ENCODE results near the gene SKIC8.
A peak's percentile ranks its signal among the peaks of the same experiment; 100 is the strongest.

Gene SKIC8

DNA sequence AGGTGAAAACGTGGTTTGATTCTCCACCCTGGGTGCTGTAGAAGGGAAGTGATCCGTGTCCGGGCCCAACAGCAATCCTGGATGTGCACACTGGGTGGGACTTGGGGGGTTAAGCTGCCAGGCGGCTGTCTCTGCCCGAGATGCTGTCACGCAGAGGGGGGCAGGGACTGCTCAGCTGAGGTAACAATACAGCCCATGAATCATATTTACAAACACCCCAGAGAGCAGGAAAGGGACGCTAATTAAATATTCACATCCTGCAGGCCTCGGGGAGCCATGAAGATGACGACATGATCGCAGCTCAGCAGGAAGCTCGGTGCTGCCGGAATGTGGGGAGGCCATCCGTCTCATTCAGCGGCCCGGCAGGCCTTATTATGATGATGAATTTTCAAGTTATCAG is 22.8 kb upstream of the SKIC8 start:
- no peak for DNase-seq

DNA sequence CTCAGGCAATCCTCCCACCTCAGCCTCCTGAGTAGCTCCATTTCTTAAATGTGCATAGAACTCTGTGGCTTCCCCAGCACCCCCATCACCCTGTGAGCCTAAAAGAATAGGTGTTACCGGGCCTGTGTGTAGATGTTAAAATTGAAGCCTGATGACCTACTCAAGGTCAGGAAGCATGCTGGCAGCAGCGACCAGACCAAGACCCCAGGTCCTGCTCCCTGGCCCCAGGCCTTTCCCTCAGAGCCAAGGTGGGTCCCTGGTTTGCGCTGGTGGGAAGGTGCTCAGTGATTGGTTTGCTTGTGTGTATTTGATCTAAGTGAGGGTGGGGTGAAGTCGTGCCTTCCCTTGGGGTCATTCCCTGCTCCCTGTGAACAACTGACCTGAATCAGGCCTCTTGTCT is 22.4 kb upstream of the SKIC8 start:
- DNase-seq: no peak

DNA sequence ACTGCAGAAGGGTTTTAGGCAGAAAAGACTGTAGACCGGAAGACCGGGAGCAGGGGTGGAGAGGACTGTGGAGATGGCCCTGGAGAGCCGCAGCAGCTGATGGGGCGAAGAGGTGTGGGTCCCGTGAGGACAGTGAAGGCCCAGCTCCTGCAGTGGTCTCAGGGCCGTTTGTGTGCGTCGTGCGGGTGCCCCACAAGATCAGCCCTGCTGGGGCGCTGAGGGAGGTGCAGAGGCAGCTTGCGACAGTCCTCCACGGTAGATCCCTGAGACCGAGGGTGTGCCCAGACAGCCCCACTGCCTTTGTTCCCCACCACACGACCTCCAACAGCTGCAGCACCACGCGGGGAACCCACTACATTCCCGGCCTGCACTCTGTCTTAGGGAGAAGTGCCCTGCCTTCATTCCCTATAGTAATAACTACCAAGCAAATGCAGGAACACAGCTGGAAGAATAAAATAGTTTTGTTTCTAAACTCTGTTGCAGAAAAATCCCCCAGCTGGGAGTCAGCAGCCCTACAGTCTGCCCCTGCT is 21.7 kb upstream of the SKIC8 start:
- no peak for DNase-seq

DNA sequence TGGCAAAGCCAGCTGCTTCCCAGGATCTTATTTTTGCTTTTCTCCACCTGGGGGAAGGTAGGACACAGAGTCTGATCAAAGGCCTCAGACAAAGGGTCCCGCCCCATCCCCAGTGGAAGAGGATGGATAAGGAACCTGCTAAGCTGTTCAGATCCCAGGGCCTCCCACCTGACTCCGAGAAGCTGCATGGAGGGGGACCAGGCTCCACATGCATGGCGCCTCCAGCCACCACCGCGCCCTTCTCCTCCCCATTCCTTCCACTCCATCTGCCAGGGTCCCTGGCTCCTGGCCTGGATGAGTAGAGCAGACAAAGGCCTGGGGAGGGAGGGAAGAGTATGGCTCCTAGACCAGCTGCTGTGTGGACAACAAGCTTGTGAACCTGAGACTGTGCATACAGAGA is 20.8 kb upstream of the SKIC8 start:
- DNase-seq: no peak

DNA sequence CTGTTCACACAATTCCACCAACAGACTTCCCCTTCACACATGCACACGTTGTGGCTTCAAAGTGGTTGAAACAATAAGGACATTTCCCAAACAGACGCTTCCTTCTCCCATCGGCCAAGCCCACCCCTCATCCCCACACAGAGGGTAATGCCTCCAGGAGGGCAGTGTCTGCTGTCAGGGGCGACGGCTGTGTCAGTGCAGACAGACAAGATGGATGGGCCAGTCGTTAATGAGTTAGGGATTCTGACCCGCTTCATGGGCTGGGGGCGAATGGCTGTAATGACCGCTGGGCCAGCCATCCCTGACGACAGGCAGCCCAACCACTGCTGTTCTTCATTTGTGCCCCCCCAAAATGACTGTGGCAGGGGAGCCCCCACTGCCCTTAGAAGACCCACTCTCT is 20.2 kb upstream of the SKIC8 start:
- DNase-seq: no peak

DNA sequence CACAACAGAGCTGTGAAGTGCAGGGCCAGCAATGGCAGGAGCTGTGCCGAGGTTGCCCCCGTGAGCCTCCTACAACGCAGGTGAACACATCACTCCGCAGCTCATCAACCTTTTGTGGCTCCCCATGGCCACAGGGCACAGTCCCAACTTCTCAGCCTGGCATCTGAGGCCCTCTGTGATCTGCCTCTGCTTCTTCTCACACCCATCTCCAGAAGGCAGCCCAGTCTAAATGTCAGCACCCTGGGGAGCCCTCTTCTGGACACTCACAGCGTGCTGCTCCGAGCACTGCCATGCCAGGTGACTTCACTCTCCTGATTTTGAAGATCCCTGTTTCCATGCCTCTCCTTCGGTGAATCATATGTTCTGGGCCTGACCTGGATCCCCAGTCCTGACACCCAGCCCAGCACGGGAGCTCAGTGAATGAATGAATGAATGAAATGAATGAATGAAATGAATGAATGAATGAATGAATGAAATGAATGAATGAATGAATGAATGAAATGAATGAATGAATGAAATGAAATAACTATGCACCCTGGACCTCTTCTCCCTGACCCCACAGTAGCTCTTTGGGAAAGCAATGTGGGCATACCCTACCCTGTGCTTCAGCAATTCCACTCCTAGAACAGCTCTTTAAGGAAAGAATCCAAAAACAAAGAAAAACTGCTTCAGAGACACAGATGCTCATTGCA is 17.9 kb upstream of the SKIC8 start:
- peak in 1 of 56 donors; percentile 15 for DNase-seq

DNA sequence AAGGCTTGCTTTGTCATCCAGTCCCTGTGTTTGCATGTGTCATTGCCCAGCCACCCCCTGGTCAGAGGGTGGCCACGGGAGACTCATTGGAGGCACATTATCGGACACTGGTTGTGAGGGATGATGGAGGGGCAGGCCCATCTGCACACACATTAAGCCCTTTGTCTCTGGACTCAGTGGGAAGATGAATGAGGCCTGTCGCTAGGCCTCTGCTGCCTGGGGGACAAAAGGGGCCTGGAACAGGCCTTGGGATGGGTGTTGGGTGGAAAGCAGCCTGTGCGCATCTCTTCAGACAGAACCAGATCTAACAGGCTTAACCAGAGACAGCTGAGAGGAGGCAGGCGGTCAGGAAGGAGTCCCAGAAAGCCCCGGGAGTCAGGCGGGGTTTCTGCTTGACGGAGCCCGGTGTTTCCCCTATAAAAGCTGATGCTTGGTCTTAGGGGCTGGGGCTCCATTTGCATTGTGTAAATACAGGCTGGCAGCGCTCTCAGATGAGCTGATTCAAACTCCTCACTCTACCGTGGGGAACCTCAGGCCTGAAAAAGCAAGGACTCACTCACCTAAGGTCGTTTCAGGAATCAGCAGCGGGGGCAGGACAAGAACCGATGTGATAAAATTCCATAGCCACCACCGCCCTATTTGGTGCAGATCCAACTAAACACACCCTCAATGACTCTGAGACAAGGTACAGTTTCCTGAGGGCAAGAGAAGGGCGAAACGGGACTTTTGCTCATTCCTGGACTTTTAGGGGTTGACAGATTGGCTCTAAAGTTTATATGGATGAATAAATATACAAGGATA is 17.1 kb upstream of the SKIC8 start:
- peak in 51 of 56 donors; percentile 18 to 88 (median 65) for DNase-seq

DNA sequence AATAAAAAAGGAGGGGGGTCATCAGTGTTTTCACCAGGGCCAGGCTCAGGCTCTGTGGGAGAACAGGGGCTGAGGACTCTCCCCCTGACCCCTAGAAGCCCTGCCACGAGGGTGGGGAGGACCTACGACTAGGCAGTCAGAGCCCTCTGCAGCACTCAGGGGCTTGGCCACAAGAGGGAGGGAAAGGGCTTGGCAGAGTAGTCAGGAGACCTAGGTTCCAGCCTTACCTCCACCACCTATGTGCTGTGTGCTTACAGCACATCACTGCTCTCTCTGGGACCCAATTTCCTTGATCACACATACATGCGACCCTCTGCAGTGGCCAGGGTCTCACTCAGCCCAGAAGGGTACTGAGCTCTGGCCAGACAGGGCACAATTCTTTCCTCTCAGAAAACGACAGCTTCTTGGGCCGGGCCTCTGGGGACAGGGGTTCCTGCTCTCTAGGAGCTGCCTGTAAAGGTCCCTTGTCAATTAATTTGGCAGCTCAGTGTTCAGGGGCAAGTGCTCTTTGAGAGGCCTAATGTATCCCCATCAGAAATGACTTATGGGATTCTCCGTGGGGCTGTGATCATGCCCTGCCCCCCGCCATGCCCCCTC is 16.4 kb upstream of the SKIC8 start:
- DNase-seq: peak in 6 of 56 donors; percentile 10 to 31 (median 18)

DNA sequence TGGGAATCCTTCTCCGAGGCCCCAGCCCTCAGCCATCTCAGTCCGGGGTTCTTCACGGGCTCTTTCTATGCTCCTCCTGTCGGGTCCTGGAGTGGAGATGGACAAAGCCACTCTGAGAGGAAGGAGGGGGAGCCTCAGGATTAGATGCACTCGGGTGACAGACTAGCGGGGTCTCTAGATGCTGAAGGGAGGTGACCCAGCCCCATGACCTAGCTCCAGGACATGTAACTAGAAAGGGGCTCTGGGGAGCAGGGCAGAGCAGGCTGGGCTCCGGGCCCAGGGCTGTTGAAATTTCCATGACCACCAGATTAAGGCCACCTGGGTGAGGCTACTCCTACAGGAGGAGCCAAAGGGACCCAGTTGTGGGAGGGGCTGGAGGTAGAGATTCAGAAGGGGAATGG is 14.8 kb upstream of the SKIC8 start:
- DNase-seq: no peak

DNA sequence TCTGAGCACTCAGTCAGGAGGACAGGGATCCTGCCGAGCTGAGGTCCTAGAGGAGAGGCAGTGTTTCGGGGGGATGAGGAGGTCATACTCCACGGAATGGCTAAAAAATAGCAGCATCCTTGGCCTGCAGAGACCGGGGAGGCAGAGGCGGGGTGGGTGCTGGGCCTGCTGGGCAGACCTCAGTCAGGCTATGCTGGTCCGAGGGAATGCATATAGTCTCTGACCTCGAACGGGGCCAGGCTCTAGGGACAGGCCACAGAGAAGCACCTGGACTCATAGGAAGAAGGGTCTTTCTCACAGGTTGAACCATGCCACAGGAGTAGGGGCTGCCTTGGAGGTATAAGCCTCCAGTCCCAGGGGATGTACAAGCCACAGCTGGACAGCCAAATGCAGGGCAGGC is 14.0 kb upstream of the SKIC8 start:
- DNase-seq: no peak

DNA sequence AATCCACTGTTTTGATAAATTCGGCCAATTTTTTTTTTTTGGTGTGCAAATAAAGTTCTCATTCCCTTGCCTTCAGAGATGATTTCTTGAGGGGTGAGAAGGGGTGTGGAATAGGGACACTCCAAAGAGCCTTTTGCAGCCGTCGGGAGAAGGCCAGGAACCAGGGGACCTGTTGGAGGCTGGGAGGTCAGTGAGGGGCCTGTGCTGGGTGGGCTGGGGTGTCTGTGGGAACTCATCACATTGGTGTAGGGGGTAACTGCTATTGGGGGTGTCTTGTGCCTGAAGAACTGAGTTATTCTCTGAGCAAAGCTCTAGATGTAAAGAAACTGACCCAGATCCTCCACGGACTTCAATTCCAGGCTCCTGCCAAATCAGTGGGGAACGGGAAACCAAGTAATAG is 13.5 kb upstream of the SKIC8 start:
- DNase-seq: no peak

DNA sequence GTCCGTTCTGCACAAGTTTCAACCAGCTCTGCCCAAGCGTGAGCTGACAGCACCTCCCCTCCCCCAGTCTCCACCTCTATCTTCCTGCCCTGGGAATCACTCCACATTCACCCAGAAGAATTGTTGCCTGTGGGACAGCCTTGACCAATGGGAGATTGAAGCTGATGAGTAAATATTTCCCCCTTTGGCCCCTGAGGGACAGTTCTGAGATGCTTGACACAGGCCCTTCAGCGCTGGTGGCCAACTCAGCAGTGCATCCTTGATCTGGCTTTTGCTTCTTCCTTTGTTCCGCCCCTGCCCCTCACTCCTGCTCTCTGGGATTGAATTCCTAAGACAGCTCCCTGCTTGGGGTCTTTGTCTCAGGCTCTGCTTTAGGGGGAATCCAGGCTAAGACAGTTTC is 13.1 kb upstream of the SKIC8 start:
- DNase-seq: no peak

DNA sequence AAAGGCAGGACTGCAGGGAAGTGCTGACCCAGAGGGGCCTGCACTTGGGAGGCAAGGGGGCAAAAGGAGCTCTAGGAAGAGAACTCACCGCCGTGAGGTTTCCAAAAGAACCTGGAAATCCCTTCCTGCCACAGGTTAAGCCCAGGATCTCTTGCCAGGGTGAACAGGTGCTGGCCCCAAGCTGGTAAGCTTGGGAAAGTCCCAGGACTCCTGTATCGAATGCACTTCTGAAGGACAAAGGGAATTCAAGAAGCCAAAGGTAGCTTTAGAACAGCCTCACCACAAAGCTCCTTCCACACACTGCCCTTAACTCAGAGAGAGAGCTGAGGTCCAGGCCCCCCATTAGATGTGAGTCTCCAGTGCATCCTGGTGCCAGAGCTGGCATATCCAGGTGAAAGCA is 11.9 kb upstream of the SKIC8 start:
- no peak for DNase-seq

DNA sequence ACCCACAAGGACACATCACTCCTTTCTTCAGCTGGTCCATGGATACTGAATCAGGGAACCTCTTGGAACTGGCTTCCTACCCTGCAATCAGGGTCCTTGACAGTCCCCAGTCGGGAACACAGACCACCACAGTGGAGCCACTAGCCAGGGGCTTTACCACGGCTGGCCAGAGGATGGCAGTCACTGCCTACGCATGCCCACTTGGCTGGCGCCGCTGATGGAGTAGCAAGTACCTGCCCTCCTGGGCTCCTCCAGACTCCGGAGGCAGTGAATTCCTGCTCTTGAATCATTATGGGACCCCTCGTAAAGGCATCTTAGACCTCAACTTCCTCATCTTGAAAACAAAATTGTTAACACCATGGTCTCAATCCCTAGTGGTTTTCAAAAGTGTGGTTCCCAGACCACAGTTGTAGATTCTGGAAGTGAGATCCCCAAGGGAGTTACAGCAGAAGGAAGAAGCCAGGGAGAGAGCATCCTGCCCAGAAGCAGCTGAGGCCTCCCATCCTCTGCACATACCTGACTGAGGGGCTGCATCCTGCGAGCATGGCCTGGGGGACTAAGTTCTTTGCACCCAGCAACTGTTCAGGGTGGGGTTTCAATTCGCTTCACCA is 9.1 kb upstream of the SKIC8 start:
- DNase-seq: peak in 53 of 56 donors; percentile 4 to 82 (median 40)

DNA sequence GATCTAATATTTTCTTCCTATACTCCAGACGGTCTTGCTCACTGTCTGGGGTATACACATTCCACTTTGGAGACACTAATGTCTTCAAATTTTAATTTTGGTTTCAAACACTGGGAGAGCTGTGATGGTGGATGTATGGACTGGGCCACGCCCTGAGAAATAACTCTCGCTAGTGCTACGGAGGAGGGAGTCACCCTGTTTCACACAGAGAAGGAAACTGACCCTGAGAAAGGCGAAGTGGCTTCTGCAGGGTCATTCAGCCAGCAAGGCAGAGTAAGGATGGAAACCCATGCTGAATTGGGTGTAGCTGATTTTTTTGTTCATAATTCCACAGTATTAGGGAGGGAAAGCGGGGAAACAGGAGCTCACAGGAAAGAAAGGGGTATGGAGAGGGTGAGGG is 8.6 kb upstream of the SKIC8 start:
- DNase-seq: no peak

DNA sequence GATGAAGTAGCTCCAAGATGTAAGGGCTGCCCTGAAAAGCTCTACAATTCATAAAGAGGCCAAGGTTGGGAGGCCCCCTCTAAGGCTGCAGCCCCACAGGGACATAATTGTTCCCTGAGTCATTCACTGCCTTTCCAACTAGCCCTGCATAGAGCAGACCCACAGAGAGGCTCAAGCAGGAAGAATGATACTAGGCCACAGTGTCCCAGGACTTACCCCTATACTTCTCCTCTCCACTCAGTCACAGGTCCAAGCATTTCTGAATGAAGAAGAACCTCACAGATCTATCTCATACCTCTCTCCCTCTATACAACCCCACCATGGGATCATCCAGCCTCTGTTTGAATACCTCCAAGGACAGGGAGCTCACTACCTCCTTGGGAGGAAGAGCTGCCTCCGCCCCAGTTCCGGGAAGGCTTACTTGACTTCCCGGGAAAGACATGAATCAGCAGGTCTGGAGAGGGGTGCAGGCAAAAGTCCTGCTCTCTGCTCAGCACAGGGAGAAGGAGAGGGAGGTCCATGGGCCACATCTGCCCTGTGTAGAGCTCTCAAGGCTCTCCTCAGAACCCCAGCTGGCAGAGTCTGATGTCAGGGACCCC is 6.9 kb upstream of the SKIC8 start:
- DNase-seq: no peak

DNA sequence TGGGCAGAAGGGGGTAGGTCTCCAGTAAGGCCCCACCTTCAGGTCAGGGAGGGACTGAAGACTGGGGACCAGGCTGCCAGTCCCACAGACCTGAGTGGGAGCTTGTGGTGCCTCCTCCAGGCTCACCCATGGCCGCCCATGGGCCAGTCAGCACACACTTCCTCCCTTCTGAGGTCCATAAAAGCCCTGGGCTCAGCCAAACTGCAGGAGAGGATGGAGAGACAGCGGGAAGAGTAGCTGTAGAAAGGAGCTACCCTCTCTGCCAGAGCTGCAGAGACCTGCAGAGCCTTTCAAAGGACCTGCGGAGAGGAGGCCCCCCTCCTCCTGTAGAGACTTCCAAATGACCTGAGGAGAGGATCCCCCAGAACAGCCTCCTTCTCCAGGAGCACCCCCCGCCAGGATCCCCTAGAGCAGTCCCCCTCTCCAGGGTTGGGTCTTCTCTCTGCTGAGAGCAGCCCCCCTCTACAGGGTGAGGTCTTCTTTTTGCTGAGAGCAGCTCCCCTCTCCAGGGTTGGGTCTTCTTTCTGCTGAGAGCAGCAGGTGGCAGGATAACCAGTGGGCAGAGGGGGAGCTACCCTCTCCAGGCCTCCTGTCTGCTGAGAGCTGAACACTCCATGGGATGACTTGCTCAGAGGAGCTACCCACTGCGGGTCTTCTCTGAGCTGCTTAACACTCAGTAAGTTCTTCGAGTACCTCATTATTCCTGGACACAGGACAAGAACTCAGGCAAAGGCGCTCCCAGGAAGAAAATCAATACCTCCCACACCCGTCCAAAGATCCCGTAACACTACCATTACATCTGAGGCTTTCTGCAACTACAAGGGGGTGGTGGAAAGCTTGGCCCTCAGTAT is 5.0 kb upstream of the SKIC8 start:
- no peak for DNase-seq

DNA sequence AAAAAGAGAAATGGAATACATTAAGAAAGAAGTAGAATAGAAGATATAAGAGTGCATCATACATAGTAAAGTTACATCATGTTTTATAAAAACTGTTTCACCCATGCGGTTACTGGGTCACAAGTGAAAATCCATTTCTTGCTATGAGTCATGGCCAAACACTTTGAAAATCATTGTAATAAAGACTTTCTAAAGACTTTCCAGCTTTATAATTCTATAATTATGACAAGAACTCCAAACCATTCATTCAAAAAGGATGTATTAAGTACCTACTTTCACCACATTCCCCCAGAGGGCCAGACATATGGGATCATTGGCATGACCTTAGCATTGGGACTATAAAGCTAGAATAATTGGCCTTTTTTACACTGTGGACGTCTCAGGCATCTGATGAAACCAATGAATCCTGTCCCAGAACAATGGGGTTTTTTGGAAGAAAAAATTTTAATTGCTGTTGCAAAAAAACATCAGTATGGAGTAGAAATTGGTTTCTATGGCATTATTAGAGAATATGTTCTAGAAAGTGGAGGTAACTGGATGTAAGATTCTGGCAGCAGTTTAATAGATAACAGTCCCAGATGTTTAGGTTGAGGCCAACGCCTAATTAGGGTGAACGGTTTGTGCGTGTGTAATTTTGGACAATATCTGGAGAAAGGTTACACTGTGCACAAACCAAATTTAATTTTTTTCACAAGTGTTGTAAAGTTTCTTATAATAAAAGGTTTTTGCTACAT is 3.3 kb upstream of the SKIC8 start:
- DNase-seq: no peak

DNA sequence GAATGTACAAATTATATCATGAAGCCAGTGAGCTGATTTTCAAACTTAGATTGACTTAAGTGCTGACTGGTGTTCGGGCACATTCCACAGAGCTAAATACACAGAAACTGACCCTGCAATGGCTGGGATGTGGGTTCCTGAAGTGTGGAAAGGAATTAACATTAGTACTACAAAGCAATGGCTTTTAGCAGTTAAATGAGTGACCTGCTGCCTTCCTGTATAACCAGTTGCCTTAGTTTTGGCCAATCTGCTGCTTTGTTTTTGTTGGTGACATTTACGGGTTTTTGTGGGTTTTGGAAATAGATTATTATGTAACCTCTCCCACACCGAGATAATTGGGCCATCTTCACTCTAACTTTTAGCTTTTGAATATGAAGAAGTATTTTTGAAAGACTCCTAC is 2.4 kb upstream of the SKIC8 start:
- DNase-seq: no peak

DNA sequence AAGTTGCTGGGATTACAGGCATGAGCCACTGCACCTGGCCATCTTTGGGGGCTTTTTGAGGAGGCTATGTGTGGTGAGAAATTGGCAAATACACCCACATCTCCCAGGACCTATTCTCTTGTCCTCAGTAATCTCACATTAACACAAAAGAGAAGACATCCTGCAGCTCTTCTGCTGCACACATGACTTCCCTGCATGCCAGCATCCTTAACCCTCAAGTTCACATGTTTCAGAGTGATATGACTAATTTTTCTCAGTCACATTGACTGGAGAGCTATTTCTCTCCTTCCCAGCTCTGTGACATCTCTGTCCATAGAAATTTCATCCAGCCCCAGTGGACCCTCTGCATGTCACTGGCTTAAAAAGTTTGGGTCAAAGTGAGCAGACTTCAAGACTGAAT is 1.9 kb upstream of the SKIC8 start:
- DNase-seq: no peak

All from amygdala (tissue), 56 donors.